Vagina (tissue), 2 donors: ENCODE results near the gene XK. TPM values are rescaled to one million over a fixed set of nuclear protein-coding genes. Genes with fewer than 3 reads are reported as not detected.

Source experiments
- DNase-seq, 2 donors: peaks; one replicate each; pipeline ENCODE4 v3.0.0-alpha.2; 2017; ENCODE audit errors: extremely low spot score in 2 of 2
- H3K27ac ChIP-seq: fragments of 200-600 bp; sonication (generic); one replicate; pipeline ENCODE4 v1.5.1; 2019
- H3K27me3 ChIP-seq: fragments of 200-600 bp; sonication (generic); one replicate; pipeline ENCODE4 v1.5.1; 2019
- H3K36me3 ChIP-seq, 2 donors: fragments of 200-600 bp; sonication (generic); one replicate each; pipeline ENCODE4 v1.5.1; 2017 to 2019
- H3K4me1 ChIP-seq: fragments of 200-600 bp; sonication (generic); one replicate; pipeline ENCODE4 v1.5.1; 2019
- H3K4me3 ChIP-seq, 2 donors: fragments of 200-600 bp; sonication (generic); 1 replicate in 1 of 2; 2 replicates in 1 of 2; pipeline ENCODE4 v1.5.1; 2016 to 2019
- H3K9me3 ChIP-seq: fragments of 200-600 bp; sonication (generic); one replicate; pipeline ENCODE4 v1.5.1; 2019
- CTCF ChIP-seq, 3 experiments: fragments of 450-650 bp in 2 of 3; fragments of 200-600 bp in 1 of 3; sonication (generic) in 1 of 3; IDR thresholded peaks; one replicate each; pipeline ENCODE4 v1.5.1; 2017 to 2019; ENCODE audit warnings: antibody characterized with exemption in 3 of 3, mild to moderate bottlenecking in 2 of 3, moderate library complexity in 2 of 3
- POLR2A ChIP-seq, 2 donors: fragments of 450-650 bp; IDR thresholded peaks; one replicate each; pipeline ENCODE4 v1.6.1; 2017; ENCODE audit warnings: antibody characterized with exemption in 2 of 2, mild to moderate bottlenecking in 2 of 2, moderate library complexity in 2 of 2
- POLR2AphosphoS5 ChIP-seq, 2 donors: sonication (generic); formaldehyde crosslinking; IDR thresholded peaks; one replicate each; pipeline ENCODE4 v1.9.0; 2017; ENCODE audit warnings: antibody characterized with exemption in 2 of 2, mild to moderate bottlenecking in 2 of 2, low read depth in 1 of 2; ENCODE audit not compliant: insufficient read depth in 1 of 2
- intact Hi-C: fragments of 100-400 bp; cut with DNase I; formaldehyde crosslinking; loops from one replicate; pipeline ENCODE4 v1.15.1; 2023
- total RNA-seq: library from RNA; depleted of rRNA; stranded (reverse); fragments of >200 nt; gene quantifications from one replicate; pipeline ENCODE4 v1.2.3, GENCODE V29; 2016

Gene XK
- total RNA-seq, 1 donor from 2014 or later: 2.0 TPM

GRCh38 chrX:37755025-37755424 lies 69.4 kb downstream of the XK start:
- H3K27me3 ChIP-seq: no peaks in the 10 kb centered on the region
- TF ChIP-seq POLR2A (IDR thresholded peaks at IDR 0.05): no peak
- no peak for TF ChIP-seq POLR2AphosphoS5 (IDR thresholded peaks at IDR 0.05; ENCODE audit: insufficient read depth in 1 of 2, low read depth in 1 of 2)
- TF ChIP-seq CTCF (IDR thresholded peaks at IDR 0.05): no peak
- DNase-seq: no peak
- intact Hi-C loops: no loop called here
- no peak overlapping the region for H3K27ac ChIP-seq
- no peaks in the 10 kb centered on the region for H3K9me3 ChIP-seq
- H3K4me3 ChIP-seq: no peak overlapping the region
- H3K36me3 ChIP-seq: no peaks in the 10 kb centered on the region
- H3K4me1 ChIP-seq: no peaks in the 10 kb centered on the region

- no peak for TF ChIP-seq CTCF (IDR thresholded peaks at IDR 0.05)
- no peak for TF ChIP-seq POLR2A (IDR thresholded peaks at IDR 0.05)
- TF ChIP-seq POLR2AphosphoS5 (IDR thresholded peaks at IDR 0.05; ENCODE audit: insufficient read depth in 1 of 2, low read depth in 1 of 2): no peak
- H3K36me3 ChIP-seq: no peaks in the 10 kb centered on the region
- H3K27ac ChIP-seq: no peak overlapping the region
- no peaks in the 10 kb centered on the region for H3K4me1 ChIP-seq
- intact Hi-C loops: no loop called here
- DNase-seq: no peak
- no peak overlapping the region for H3K4me3 ChIP-seq
- H3K27me3 ChIP-seq: no peaks in the 10 kb centered on the region
- H3K9me3 ChIP-seq: no peaks in the 10 kb centered on the region
Observed at GRCh38 chrX:37757082-37757481, 71.5 kb downstream of the XK start.

GRCh38 chrX:37759351-37759750 lies 73.8 kb downstream of the XK start:
- Histone ChIP-seq H3K9me3 (no peaks in the 10 kb centered on the region), H3K36me3 (no peaks in the 10 kb centered on the region), H3K4me3 (no peak overlapping the region), H3K27ac (no peak overlapping the region), H3K27me3 (no peaks in the 10 kb centered on the region), H3K4me1 (no peaks in the 10 kb centered on the region)
- TF ChIP-seq POLR2AphosphoS5 (IDR thresholded peaks at IDR 0.05; ENCODE audit: insufficient read depth in 1 of 2, low read depth in 1 of 2) (no peak), POLR2A (IDR thresholded peaks at IDR 0.05) (no peak), CTCF (IDR thresholded peaks at IDR 0.05) (no peak)
- no peak for DNase-seq
- intact Hi-C loops: no loop called here

- TF ChIP-seq POLR2A (IDR thresholded peaks at IDR 0.05) (no peak), CTCF (IDR thresholded peaks at IDR 0.05) (no peak), POLR2AphosphoS5 (IDR thresholded peaks at IDR 0.05; ENCODE audit: insufficient read depth in 1 of 2, low read depth in 1 of 2) (no peak)
- intact Hi-C loops: no loop called here
- no peak for DNase-seq
Observed at GRCh38 chrX:37759878-37760418, 74.4 kb downstream of the XK start.

GRCh38 chrX:37763400-37763799 lies 77.8 kb downstream of the XK start:
- H3K27me3 ChIP-seq: no peaks in the 10 kb centered on the region
- TF ChIP-seq POLR2A (IDR thresholded peaks at IDR 0.05): no peak
- no peak for TF ChIP-seq CTCF (IDR thresholded peaks at IDR 0.05)
- no peak for TF ChIP-seq POLR2AphosphoS5 (IDR thresholded peaks at IDR 0.05; ENCODE audit: insufficient read depth in 1 of 2, low read depth in 1 of 2)
- no peak for DNase-seq
- no peaks in the 10 kb centered on the region for H3K4me1 ChIP-seq
- H3K27ac ChIP-seq: no peak overlapping the region
- intact Hi-C loops: no loop called here
- no peaks in the 10 kb centered on the region for H3K36me3 ChIP-seq
- H3K9me3 ChIP-seq: no peaks in the 10 kb centered on the region
- no peak overlapping the region for H3K4me3 ChIP-seq

More at GRCh38 chrX:37759878-37760418, 74.4 kb downstream of the XK start:
- H3K4me3 ChIP-seq: no peak overlapping the region
- no peaks in the 10 kb centered on the region for H3K36me3 ChIP-seq
- no peaks in the 10 kb centered on the region for H3K27me3 ChIP-seq
- no peak overlapping the region for H3K27ac ChIP-seq
- no peaks in the 10 kb centered on the region for H3K9me3 ChIP-seq
- H3K4me1 ChIP-seq: no peaks in the 10 kb centered on the region
